Measurements from ENCODE around the gene ALDH5A1.

Gene ALDH5A1

DNA sequence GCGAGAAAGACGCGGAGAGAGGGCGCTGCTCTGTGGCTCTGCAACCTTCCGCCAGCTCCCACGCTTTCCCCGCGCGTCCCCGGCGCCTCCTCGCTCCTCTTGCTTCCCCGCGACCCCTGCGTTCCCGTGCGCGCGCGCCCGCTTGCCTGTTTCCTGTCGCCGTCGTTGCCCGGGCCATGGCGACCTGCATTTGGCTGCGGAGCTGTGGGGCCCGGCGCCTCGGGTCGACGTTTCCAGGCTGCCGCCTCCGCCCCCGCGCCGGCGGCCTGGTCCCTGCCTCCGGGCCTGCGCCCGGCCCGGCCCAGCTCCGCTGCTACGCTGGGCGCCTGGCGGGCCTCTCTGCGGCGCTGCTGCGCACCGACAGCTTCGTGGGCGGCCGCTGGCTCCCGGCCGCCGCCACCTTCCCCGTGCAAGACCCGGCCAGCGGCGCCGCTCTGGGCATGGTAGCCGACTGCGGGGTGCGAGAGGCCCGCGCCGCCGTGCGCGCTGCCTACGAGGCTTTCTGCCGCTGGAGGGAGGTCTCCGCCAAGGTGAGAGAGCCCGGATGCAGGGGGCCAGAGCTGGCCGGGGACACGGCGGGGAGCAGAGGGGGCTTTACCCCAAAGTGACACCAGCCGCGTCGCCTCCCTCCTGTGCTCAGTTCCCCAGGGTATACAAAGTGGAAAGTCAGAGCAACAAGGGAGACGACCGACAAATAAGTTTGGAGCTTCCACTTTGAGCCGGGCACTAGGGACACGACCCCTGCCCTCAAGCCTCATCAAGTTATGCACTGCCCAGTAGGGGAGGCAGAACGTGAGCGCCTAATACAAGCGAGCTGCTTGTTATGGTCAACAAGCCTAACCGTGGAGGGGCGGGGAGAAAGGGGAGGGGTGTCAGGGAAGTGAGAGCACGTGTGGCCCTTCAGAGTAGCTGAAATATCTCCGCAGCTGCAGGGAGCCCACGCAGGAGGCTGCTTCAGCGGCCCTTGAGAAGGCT lies at the start of gene ALDH5A1:
TSS of gene ALDH5A1 (plus strand) at position 149 of the 975 bp plus-strand sequence. CDS start at position 177, 28 bp downstream.
- no peak for DNase-seq (ENCODE audit: low read depth)

DNA sequence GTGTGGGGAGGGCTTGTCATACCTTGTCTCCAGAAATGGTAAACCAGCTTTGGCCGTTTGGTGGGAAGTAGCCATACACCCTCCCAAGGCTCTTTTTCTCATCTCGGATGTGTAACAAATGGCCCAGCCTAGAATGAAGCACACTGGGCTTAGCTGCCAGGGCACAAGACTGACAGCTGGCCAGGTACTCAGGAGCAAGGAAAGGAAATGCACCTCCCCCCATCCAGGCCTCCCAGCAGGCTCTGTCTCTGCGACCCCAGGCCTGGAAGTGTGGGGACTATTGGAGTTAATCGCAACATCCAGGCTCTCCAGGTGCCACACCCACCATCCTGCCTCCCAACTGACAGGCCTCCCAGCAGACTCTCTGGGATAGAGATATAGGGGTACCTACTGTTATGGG lies 49.1 kb upstream of the ALDH5A1 start:
- DNase-seq (ENCODE audit: low read depth) = no peak

DNA sequence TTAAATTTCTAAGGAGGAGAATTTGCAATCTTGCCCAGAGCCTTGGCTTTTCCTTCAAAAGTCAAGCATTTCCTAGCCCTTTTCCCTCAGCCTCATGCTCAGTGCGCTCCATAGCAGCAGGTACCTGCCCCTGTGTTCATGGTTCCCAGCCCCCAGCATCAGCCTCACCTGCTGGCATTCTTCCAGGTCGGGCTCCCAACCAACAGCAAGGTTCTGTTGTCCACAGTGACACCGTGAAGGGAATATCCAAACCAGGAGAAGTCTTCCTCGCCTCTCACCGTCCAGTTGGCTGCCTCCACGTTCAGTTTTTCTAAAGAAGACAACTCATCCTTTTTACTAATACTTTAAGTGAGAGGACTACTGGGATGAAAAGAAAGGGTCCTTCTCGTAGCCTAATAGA lies 48.1 kb upstream of the ALDH5A1 start:
- DNase-seq (ENCODE audit: low read depth) = no peak

DNA sequence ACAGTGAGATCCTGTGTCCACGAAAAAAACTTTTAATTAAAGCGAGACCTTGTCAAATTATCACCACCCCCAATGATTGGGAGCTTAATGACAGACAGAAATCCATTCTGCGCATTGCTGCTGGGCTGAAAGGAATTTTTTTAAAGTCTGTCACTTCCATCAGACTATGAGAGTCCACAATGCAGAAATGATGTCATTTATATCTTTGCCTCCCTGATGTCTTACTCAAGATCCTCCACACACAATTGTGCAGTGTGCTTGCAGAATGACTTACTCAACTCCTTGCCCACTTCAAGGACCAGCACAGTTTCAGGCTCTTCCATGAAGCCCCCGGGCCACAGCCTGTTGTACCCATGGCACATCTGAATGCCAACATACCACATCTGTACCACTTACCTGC lies 46.4 kb upstream of the ALDH5A1 start:
- no peak for DNase-seq (ENCODE audit: low read depth)

DNA sequence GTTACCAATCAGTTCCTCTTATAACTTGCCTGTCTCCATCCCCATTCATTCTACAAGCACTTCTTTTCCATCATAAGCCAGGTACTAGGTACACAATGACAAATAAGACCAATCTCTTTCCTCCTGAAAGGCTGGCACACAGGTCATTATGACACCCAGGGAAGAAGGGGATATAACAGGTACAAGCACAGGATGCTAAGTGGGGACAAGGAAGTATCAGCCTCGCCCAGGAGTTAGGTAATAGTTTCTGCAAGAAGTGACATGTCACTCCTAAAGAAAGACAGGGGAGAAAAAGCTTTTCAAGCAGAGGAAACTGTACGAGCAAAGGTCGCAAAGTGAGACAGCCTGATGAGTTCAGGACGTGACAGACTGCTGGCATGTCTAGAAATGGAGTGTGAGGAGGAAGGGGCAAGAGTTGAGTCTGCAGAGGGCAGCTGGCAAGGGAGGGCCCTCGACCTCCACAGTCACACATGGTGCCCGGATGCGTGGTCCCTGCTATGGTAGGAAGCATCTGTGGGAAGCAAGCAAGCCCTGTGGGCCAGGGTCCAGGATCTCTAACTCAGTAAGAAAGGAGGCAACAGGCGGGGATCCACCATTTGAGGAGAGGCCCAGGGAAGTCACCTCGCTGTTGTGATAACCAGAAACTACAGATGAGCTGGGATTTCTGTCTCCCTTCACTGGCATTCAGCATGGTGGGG lies 45.8 kb upstream of the ALDH5A1 start:
- DNase-seq (ENCODE audit: low read depth) = no peak

DNA sequence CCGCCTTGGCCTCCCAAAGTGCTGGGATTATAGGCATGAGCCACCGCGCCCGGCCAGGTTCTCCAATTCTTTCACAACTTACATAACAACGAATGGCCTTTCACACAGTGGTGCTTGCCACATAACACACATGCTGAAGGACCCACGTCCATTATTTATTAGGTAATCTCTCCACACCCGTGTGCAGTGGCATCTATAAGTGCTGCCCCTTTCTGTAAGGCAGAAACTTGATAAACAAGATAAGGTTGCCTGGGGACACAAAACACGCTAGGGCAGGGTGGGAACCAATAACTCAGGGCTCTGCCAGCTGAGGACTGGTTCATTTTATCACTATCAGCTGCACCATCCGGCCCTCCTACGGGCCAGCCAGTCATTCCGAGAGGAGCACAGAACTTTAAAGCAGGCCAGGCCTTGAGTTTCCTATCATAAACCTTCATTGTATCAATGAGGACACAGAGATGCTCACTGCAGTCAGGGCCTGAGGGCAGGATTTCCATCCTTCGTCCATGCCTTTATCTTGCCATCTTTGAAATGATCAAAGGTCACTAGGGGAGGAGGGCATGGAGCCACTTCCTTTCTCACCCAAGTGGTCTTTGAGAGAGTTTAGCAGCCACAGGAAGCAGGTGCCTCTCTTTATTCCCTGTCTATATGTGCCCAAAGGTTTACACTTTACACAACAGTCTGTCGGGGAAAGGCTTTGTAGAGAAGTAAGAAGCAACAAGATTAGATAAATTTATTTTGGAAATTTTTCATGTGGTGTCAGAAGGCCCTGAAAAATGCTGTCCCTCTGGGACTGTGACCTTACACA lies 43.0 kb upstream of the ALDH5A1 start:
- DNase-seq (ENCODE audit: low read depth) = no peak

DNA sequence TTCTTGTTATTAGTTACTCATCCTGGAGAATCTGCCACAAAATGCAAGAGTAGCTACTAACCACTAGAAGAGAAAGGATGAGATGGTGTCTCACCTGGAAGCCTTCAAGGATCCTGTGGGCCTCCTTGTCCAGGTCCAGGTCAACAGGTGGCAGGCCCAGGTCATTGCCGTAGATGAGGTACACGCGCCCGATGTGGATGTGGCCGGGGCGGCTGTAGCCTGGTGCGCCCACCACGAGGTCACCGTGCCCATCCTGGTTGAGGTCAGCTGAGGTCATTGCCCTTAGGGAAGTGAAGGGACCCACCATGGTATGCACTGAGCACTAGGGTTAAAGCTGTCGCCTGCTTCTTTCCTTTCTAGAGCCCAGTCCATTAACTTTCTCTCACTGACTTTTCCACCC lies 40.8 kb upstream of the ALDH5A1 start:
- DNase-seq (ENCODE audit: low read depth) = no peak

DNA sequence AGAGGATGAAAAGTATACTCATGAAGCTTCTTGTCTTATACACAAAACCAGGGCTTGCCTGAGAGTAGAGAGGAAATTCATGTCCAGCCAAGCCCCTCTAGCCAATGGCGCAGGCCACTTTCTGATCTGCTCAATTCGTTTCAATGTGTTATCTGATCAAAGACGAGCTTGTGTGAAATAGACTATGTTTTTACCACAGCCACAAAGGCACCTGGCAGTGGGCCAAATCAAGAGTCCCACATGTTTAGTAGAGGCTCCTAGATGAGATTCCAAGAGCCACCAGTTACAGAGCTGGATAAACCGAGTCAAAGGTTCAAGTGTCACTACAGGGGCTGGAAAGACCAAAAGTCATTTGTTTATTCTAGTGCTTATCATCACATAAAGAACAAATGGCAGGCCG lies 40.3 kb upstream of the ALDH5A1 start:
- no peak for DNase-seq (ENCODE audit: low read depth)

DNA sequence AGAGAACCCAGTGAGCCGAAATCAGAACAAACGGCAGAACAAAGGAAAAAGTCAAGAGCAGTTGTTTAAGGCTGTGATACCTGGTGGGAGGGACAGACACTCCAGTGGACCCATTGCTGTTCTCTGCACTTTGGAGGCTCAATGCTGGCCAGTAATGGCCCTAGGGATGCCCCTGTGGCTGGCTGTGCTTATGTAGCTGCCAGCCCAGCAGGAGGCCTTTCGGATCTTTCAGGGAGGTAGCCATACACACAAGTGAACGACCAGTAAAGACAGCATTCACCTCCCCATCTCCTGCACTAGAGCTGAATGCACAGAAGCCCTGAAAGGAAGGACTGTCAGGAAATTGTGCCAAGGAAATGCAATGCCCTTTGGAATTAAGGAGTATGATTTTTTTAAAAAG lies 39.7 kb upstream of the ALDH5A1 start:
- DNase-seq (ENCODE audit: low read depth) = no peak

DNA sequence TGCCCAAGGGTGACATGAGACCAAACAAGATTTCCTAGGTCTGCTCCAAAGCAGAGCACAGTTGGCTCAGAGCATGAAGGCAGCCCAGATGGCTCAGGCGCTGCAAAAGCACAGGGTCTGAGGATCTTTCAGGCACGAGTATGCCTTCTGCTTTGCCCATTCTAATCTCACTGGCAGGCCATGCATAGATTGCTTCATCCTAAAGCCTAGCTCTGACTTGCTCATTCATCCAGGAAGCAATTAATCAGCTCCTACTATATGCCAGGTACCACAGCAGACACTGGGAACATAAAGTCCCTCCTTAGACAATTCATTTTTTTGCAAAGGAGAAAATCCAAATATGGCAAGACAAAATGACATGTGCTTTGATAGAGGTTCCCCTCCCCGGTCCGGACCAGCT lies 36.6 kb upstream of the ALDH5A1 start:
- DNase-seq (ENCODE audit: low read depth) = no peak

DNA sequence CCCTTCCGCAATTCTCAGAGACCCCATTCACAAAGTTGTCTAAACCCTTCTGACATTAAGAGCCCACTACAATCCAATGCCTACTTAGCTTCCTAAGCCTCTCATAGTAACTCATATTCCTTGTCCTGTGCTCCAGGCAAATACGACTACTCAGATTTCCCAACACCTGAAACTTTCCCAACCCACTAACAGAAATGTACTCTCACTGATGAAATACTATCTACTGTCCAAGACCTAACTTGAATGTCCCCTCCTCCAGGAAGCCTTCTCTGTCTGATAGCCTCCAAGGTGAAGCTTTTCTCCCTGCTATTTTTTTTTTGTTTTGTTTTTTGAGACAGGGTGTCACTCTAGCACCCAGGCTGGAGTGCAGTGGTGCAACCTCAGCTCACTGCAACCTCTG lies 35.8 kb upstream of the ALDH5A1 start:
- no peak for DNase-seq (ENCODE audit: low read depth)

DNA sequence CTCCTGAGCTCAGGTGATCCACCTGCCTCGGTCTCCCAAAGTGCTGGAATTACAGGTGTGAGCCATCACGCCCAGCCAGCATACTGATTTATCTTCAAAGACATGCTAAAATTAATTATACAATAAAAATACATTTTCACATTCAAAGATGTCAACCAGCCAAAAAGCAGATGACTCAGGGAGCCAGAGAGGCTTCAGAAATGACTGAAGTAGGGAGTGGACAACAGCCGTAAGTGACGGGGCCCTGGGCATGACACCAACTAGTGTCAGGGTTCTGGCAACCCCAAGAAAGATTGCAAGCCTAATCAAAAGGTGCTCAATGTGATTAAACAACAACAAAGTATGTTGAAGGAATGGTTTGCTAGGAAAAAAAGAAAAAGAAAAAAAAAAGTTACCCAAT lies 33.8 kb upstream of the ALDH5A1 start:
- DNase-seq (ENCODE audit: low read depth) = no peak

DNA sequence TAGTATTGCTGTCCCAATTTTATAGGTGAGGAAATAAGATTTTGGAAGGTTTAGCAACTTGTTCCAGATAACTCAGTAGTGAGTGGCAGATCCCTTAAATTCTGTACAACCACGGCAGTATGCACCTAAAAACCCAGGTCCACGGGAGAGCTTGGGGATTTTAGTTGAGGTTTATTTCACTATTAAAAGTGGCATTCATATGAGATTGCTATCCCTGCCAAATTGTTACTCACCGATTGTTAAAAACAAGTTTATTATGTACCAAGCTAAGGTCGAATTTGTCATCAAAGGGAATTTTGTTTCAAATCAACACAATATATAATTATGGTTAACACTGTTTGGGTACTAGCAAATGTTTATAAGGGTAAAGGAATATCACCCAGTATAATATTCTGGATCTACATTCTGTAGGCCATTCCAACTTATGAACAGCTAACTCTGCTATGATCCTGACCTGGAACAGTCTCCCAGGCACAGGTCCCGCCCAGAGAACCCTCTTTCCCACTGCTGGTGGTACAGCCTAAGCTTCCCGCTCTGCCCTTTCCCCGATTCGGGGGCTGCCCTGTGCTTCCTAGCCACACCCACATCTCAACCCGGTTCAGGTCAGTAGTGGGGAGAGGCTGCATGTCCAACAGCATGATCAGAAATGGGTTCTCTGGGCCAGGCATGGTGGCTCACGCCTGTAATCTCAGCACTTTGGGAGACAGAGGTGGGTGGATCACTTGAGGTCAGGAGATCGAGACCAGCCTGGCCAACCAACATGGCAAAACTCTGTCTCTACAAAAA lies 30.3 kb upstream of the ALDH5A1 start:
- DNase-seq (ENCODE audit: low read depth) = no peak

DNA sequence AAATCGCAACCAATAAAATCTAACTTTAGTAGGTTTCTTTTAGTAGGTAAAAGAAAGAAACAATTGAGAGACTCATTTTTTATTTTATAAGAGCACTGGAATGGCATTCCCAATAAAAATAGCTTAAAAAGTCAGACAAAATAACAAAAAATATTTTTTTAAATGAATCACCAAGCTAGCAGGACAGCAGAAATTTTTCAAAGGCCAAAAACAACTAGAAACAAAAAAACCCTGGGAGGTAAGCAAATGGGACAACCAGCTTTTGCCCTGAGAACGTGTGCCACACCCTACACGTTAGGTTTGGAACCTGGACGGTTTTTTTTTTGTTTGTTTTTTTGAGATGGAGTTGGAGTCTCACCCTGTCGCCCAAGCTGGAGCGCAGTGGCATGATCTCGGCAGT lies 25.0 kb upstream of the ALDH5A1 start:
- DNase-seq (ENCODE audit: low read depth) = no peak

DNA sequence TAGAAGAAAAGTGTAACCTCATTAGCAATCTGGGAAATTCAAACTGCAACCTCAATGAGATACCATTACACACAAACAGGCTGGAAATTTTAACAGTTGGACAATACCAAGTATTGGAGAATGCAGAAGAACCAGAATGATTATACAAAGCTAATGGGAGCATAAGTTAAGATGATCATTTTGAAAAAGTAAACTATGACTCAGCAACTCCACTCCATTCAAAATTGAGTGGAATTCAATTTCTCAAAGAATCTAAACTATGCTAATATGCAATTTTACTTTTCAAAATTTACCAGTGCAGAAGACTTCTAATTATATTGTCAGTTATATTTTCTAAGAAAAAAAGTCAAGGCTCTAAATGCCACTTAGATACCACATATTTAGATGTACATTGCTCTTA lies 22.6 kb upstream of the ALDH5A1 start:
- no peak for DNase-seq (ENCODE audit: low read depth)

DNA sequence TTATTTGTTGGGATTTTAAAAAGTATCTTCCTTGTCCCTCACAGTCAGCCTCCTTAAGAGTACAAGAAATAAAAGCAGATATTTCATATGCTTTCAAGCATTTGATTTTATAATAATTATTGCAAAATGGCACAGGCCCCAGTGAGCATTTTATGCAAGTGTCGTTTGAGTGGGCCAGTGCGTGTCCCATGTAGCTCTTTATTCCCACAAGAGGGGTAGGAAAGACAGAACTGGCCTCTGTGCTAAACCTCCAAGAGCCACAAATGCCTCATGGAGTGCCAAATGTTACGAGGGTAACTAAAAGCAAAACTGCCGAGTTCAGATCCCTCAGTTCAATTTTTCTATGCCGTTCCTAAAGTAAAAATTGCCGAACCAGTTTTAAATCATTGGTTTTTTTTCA lies 18.1 kb upstream of the ALDH5A1 start:
- DNase-seq (ENCODE audit: low read depth) = no peak

DNA sequence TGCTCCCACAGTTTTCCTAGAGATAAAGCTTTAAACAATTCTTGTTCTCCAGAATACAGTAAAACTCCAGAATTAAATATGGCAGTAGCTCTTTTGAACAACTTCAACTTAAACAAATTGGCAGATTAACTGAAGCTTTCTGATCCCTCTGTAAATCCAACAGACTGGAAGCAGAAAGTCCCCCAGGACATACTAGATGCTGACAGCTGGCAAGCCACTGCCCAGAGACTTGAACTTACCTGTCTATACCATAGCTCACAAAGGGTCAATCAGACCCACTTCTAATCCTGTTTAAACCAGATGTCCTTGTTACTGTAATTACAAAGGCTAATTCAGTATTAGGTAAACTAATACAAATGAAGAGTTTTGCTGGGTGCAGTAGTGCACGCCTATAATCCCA lies 17.7 kb upstream of the ALDH5A1 start:
- no peak for DNase-seq (ENCODE audit: low read depth)

DNA sequence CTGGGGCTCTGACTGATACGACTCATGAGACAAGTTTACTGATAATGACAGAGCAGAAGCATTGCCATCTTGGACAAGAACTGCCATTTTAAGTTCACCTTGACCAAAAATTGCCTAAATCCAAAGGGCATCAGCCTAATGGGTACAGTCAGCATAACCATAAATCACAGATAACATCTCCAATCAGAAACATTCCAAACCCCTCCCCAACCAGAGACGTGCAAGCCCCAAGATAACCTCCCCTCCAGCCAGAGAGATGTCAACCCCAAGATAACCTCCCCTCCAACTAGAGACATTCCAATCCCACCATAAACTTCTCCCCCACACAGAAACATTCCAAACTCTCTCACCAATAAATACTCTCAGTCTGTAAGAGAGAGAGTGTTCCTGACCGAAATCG lies 15.9 kb upstream of the ALDH5A1 start:
- no peak for DNase-seq (ENCODE audit: low read depth)

DNA sequence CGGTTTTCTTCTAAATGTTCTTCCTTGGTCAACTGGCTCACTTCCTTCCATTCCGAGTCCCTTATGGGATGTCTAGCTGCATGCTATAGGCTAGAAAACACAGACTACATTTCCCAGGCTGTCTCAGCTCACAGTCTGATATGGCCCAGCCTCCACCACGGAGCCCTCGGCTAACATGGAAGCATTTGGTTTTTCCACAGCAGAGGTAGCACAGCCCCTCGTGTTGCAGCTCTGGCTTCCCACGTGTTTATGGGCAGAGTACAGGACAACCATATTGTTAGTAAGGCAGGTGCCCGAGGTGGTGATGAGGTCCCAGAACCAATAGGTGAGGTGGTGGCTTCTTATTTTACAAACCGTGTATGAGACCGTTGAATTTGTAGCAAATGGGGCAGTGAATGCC lies 14.1 kb upstream of the ALDH5A1 start:
- DNase-seq (ENCODE audit: low read depth) = no peak

DNA sequence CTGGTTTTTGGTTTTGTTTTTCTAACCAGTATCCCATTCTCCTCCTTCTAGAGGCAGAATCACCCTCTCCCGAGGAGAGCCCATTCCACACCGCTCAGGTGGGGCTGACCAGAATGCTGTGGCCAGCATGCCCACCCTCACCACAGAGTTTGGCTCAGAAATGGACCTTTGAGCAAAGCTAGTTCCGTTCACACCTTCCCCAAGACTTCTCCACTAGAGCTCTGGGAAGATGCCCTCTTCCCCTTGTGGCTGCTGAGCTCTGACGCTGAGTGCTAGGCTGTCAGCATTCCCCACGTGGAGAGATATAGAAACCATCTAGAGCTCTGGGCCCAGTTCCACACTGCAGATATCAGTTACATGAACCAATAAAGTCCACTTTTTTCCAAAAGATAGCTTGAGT lies 13.3 kb upstream of the ALDH5A1 start:
- DNase-seq (ENCODE audit: low read depth) = no peak

DNA sequence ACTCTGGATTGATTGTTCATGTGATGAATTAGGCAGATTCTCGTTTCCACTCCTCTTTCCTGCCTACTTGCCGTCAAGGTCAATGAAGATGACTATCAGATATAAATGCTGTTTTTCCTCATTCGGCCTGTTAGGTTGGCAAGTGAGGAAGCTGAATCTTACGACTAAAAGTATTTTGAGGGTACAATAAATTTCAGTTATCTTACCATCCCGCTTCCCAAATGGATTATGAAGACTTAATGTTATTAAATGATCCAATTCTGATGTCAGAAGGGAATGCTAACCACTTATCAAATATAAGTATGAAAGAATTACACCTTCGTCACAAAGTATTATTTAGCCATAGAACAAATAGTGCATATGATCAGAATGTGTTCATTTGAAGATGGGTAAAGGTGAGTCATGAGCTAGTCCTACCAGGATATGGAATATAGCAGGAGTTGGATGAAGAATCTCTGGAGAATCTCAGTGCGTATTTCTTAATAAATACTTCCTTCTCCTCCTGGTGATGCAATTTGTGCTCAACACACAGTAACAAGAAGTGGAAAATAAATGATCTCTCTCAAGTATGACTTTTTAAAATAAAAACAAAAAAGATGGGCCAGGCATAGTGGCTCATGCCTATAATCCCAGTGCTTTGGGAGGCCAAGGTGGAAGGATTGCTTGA lies 10.0 kb upstream of the ALDH5A1 start:
- no peak for DNase-seq (ENCODE audit: low read depth)
